HK-2 (cell line): ENCODE measurements around the gene SCTR.

Source experiments
- DNase-seq: peaks from one replicate; pipeline ENCODE4 v3.0.0-alpha.2; 2018; ENCODE audit not compliant: unreplicated experiment

SCTR gene

GRCh38 chr2:119442850-119443249 lies 81.4 kb downstream of the SCTR start:
- no peak for DNase-seq

- DNase-seq = no peak
Observed at GRCh38 chr2:119442226-119442619, 82.1 kb downstream of the SCTR start.

GRCh38 chr2:119441376-119442225 lies 82.7 kb downstream of the SCTR start:
- DNase-seq = no peak

- no peak for DNase-seq
Observed at GRCh38 chr2:119440873-119441272, 83.4 kb downstream of the SCTR start.

- no peak for DNase-seq
Observed at GRCh38 chr2:119440501-119440870, 83.8 kb downstream of the SCTR start.

GRCh38 chr2:119439574-119440500 lies 84.4 kb downstream of the SCTR start:
- no peak for DNase-seq

- no peak for DNase-seq
Observed at GRCh38 chr2:119438726-119439284, 85.5 kb downstream of the SCTR start.

GRCh38 chr2:119438128-119438656 lies 86.1 kb downstream of the SCTR start:
- no peak for DNase-seq

- no peak for DNase-seq
Observed at GRCh38 chr2:119436993-119437772, 87.1 kb downstream of the SCTR start.

GRCh38 chr2:119435953-119436297 lies 88.4 kb downstream of the SCTR start:
- no peak for DNase-seq

GRCh38 chr2:119435081-119435952 lies 89.0 kb downstream of the SCTR start:
- DNase-seq = no peak

GRCh38 chr2:119434664-119435063 lies 89.6 kb downstream of the SCTR start:
- DNase-seq = no peak

GRCh38 chr2:119433636-119434327 lies 90.5 kb downstream of the SCTR start:
- DNase-seq = no peak

GRCh38 chr2:119432851-119433522 lies 91.3 kb downstream of the SCTR start:
- no peak for DNase-seq

- no peak for DNase-seq
Observed at GRCh38 chr2:119431976-119432850, 92.1 kb downstream of the SCTR start.

GRCh38 chr2:119431155-119431975 lies 92.9 kb downstream of the SCTR start, which contains the start of gene TMEM37:
Gene TMEM37, plus strand, starts transcription at chr2:119431854. Its CDS starts 50 bp downstream, at chr2:119431904.
- peak; percentile 85 for DNase-seq

GRCh38 chr2:119430023-119430498 lies 94.2 kb downstream of the SCTR start:
- no peak for DNase-seq
